DMS 273 (cell line): Measurements from ENCODE around the gene SNAI1.
A peak's percentile ranks its signal among the peaks of the same experiment; 100 is the strongest.
"Not testable (repeated sequence)": the region's sequence is repeated elsewhere in the genome, so short reads cannot be mapped to it uniquely, and the experiment has no call there.

ENCODE experiments used
- DNase-seq: peaks from one replicate; lab custom pipeline; 2025; ENCODE audit not compliant: unreplicated experiment; lab: John Stamatoyannopoulos, UW

Gene SNAI1

DNA sequence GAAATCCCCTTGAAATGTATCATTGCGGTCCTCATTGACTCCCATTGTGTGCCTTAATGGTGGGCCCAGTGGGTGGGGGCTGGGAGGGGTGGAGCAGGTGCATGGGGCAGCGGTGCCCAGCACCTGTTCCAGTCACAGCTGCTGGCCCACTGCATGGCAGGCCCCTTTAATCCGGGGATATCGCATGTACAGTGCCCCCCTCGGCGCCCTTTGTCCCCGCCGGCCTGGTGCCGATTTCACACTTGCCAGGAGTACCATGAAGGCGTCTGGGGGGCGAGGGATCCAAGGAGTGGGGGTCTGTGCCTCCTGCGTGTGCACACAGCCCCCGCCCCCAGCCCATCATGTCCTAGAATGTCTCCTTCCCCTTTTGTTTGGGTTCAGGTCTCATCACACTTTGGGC lies 2.8 kb downstream of the SNAI1 start:
- DNase-seq, result no peak

DNA sequence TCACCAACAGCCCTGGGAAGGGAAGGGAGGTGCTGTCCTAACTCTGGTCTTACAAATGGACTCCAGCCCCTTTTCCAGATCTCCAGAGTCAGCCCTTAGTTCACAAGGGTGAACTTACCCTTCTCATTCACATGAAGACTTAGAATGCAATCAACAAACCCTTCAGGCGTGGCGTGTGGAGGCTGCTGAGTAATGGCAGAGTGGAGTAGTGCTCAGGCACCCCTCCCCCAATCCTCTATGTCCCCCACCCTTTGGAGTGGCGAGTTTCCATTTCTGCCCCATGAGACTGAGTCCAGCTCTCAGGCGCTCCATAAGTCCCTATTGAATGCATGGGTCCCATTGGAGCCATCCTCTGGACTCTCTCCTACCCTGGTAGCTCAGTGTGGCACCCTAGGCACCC lies 3.3 kb downstream of the SNAI1 start:
- DNase-seq, result no peak

DNA sequence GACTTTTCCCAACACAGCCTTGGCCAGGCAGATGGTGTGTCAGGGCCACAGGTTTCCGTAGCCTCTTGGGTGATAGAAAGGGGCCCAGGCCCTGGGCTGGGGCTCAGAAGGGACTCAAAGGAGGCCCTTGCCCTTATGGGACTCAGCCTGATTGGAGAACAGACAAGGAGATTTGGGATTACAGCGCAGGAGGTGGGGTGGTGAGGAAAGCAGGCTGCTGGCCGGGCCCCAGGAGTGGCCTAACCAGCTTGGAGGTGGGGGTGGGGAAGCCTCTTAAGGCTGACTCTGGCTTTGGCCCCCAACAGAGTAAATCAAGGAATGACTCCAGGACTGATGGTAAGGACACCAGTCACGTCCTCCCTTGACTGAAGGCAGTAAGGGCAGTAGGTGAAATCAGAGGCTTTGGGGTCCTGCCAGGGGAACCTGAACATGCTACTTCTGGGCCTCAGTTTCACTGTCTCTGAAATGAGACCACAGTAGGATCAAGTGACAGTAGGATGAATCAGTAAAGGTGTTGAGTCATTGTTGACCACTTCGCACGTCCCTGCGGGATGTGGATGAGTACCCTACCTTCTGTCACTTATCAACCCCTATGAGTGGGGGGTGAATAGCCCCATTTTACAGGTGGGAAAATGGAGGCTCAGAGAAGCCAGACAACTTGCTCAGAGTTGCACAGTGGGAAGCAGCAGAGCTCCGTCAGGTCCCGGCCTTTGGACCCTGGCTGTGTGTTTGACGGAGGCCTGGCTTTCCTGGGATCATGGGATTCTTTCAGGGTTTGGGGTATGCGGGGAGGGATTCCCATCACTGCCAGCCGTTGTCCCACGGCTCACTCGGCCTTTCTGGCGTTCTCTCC lies 4.5 kb downstream of the SNAI1 start:
- DNase-seq, result peak; percentile 29

DNA sequence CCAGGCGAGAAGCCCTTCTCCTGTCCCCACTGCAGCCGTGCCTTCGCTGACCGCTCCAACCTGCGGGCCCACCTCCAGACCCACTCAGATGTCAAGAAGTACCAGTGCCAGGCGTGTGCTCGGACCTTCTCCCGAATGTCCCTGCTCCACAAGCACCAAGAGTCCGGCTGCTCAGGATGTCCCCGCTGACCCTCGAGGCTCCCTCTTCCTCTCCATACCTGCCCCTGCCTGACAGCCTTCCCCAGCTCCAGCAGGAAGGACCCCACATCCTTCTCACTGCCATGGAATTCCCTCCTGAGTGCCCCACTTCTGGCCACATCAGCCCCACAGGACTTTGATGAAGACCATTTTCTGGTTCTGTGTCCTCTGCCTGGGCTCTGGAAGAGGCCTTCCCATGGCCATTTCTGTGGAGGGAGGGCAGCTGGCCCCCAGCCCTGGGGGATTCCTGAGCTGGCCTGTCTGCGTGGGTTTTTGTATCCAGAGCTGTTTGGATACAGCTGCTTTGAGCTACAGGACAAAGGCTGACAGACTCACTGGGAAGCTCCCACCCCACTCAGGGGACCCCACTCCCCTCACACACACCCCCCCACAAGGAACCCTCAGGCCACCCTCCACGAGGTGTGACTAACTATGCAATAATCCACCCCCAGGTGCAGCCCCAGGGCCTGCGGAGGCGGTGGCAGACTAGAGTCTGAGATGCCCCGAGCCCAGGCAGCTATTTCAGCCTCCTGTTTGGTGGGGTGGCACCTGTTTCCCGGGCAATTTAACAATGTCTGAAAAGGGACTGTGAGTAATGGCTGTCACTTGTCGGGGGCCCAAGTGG lies 5.3 kb downstream of the SNAI1 start:
- no peak for DNase-seq

DNA sequence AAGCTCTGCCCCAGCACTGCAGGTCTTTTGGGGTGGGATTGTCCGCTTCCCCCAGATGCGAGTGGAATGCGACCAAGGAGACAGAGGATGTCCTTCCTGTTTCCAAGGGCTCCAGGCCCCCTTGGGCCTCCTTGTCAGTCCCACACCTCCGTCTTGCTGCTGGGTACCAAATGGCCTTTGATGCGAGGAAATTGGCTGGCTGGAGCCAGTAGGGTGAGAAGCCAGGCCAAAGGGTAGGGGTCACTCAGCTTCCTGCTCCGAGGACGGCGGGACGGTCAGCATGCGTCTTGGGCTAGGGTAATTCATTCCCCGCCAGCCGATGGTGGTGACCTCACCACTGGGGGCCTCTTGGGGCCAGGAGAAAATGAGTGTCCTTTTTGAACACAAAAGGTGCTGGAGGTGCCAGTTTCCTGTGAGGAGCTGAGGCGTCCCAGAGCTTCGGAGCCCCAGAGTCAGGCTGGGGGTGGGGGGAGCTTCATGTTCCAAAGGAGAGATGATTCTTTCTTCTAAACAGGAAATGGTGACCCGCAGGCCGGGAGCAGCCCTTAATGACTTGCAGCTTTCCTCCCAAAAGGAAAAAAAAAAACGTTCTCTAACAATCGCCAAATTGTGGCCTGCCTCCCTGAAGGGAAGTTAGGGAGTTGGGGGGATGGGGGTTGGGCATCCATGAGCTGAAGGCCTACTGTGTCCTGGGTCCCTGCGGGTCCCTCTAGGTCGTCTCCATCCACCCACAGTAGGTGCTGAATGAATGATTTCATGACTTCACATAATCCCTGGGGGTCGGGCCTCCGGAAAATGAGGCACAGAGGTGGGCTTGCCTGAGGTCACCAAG lies 6.7 kb downstream of the SNAI1 start:
- DNase-seq, result no peak

DNA sequence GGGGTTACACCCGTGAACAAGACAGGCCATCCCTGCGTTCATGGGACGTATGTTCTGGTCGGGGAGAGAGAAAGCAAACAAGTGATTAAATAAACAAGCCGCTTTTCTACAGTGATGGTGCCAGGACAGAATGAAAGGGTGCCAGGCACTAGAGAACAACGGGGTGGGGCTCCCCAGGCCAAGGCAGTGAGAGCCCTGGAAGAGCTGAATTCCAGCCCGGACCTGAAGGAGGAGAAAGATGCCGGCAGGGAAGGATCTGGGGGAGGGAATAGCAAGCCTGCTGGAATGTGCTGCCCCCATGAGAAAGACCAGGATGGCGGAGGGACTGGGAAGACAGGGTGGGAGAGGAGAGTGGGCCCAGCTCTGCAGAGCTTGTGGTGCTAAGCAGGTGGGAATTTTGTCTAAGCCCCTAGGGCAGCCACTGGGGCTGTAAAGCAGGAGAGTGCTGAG lies 7.5 kb downstream of the SNAI1 start:
- DNase-seq, result no peak

DNA sequence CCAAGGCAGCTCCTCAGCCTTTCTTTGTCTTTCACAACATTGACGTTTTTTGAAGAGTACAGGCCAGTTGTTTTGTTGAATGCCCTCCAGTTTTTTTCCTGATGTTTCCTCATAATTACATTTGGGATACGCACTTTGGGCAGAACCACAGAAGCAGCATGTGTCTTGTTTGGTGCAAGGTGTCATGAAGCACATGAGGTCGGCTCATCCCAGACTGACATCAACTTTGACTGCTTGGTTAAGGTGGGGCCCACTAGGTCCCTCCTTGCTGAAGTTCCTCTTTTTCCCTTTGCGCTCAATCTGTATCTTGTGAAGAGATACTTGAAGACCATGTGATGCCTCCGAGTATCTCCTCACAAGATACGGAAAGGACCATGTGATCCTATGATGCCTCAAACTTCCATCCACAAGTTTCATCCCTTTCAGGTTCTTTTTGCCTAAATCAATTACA lies 10.5 kb downstream of the SNAI1 start:
- DNase-seq, result no peak

DNA sequence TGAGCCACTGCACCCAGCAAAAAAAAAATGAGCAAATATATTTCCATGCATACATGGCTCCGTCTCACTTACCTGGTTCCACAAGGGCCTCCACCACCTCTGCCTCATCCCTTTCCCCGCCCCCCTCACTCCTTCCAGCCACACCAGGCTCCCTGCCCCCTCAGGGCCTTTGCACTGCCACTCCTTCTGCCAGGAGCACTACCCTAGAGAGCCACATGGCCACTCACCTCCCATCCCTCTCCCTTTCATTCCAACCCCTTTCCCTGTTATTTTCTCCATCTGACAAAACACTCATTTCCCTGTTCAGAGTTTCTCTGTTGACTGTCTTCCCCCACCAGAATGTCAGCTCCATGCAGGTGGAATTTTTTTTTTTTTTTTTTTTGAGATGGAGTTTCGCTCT lies 12.8 kb downstream of the SNAI1 start:
- no peak for DNase-seq

DNA sequence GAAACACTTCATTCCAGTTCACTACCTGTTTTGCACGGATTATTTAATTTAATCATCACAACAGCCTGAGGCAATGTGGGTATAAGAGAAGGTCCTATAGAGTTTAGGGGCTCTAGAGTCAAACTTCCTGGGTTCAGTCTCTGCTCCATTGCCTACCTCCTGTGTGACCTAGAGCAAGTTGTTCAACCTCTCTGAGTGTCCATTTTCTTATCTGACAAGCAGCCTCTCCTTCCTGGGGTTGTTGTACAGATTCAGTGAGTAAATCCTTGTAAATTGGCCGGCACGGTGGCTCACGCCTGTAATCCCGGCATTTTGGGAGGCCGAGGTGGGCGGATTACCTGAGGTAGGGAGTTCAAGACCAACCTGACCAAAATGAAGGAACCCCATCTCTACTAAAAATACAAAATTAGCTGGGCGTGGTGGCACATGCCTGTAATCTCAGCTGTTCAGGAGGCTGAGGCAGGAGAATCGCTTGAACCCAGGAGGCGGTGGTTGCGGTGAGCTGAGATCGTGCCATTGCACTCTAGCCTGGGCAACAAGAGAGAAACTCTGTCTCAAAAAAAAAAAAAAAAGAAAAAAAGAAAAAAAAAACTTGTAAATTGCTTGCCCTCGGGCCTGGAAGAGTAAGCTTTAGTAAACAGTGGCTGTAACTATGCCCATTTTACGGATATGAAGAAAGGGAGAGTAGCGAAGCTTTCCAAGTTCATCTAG lies 15.9 kb downstream of the SNAI1 start:
- DNase-seq, result not testable (repeated sequence)

DNA sequence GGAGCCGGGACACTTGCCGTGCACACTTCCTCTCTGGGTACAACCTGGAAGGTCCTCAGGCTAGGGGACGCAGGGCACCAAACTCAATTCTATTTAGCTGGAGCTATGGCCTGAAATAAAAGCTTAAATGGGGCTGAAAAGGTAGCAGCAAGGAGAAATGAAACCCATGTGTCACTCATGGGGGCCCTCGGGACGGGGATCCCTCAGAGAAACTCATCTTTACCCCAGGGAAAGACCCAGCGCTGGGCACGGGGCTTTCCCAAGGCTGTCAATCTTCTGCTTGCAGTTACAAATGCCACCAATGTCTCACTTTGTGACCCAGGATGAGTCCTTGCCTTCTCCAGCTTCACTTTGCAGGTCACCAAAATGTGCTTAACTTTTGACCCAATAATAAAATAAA lies 16.5 kb downstream of the SNAI1 start:
- DNase-seq, result no peak

DNA sequence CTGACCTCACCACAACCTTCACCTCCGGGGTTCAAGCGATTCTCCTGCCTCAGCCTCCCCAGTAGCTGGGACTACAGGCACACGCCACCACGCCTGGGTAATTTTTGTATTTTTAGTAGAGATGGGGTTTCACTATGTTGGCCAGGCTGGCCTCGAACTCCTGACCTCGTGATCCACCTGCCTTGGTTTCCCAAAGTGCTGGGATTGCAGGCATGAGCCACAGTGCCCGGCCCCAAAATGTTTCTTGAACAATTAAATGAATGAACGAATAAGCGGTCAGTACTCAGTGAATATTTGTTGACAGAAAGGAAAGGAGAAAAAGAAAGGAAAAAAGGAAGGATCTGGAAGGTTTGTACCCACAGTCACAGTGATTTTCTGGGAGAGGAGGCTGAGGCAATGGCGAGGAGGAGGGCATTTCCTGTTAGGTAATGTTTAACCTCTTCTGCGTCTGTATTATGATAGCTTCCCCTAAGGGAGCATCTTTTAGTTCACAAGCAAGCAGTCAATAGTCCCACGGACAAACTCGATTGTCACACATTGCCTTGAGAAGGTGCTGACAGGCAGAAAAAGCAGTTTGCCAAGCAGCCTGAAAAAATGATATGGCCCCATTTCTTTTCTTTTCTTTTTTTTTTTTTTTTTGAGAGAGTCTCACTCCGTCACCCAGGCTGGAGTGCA lies 17.9 kb downstream of the SNAI1 start:
- not testable (repeated sequence) for DNase-seq

DNA sequence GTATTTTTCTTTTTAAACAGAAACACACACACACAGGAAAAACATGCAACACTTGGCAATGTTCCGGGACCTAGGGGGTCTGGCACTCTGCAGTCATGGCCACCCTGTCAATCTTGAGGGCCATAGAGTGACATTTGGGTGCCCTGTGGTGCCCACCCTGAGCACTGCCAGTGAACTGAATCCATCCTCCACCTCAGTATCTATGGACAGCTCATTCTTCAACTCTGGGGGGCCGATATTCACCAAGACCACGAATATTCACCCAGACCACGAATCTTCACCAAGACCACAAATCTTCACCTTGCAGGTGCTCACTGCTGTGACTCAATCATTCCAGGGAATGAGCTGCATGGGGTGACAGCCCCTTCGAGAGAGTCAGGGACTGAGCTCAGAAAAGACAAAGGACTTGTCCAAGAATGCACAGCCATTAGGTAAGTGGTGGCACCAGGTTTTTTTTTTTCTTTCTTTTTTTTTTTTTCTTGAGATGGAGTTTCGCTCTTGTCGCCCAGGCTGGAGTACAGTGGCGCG lies 19.1 kb downstream of the SNAI1 start:
- no peak for DNase-seq

DNA sequence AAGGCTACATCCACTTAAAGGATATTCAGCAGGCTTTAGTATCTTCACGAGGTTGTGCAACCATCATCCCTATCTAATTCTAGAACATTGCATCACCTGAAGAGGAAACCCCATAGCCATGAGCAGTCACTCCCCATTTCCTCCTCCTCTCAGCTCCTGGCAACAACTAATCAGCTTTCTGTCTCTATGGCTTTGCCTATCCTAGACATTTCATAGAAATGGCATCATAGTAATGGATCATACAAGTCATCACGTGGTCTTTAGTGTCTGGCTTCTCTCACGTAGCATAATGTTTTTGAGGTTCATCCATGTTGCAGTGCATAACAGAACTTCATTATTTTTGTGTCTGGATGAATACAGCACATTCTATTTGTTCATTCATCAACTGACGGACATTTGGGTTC lies 20.5 kb downstream of the SNAI1 start:
- DNase-seq, result no peak

DNA sequence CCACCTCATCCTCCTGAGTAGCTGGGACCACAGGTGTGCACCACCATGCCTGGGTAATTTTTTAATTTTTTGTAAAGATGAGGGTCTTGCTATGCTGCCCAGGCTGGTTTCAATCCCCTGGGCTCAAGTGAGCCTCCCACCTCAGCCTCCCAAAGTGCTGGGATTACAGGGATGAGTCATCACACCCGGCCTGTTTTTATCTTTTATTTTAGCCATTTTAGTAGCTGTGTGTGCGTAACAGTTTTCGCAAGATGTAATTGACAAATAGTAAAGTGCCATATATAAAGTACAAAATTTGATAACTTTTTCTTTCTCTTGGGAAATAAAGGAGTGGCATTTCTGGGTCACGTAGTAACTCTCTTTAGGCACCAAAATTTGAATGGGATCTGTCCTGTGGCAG lies 21.4 kb downstream of the SNAI1 start:
- DNase-seq, result no peak

DNA sequence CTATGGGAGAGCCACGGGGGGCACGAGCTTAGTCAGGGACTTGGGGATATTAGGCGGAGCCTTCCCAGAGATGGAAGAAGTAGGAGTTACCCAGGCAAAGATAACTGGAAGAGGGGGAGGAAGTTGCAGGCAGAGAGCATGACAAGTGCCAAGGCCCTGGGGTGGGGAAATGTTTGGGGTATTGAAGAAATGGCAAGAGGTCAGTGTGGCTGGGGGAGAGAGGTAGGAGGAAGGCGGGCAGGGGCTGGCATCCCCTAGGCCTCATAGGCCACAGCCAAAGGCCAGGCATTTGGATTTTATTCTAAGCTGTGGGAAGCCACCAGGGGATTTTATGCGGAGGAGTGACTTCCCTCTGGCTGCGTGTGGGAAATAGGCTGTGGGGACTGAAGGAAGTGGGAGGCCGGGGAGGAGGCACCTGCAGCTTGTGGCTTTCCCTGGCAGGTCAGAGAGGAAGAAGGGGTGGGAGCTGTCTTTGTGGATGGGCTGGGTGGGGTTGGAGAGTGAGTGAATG lies 22.7 kb downstream of the SNAI1 start:
- no peak for DNase-seq

DNA sequence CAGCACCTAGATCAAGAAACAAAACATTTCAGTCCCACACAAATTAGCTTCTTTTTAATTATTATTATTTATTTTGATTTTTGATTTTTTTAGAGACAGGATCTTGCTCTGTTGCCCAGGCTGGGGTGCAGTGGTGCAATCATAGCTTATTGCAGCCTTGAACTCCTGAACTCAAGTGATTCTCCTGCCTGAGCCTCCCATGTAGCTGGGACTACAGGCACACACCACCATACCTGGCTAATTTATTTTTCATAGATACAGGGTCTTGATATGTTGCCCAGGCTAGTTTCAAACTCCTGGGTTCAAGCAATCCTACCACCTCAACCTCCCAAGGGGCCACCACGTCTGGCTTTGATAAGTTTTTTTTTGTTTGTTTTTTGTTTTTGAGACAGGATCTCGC lies 24.6 kb downstream of the SNAI1 start:
- DNase-seq, result no peak

DNA sequence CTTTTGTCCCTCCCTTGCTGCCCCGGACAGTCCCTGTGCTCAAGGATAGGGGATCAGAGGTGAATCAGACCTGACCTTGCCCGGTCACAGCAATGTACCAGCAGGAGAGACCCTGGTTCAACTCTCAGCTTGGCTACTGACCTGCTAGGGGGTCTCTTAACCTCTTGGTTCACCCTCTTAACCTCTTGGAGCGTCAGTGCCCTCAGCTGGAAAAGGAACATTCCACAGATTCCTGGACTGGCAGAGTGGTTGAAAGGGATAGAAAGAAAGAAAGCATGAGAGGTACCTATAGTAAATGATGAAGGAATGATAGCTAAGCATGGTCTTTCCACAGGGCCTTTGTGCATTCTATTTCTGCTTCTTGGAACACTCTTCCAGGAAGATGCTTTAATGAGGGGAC lies 25.2 kb downstream of the SNAI1 start:
- DNase-seq, result no peak

DNA sequence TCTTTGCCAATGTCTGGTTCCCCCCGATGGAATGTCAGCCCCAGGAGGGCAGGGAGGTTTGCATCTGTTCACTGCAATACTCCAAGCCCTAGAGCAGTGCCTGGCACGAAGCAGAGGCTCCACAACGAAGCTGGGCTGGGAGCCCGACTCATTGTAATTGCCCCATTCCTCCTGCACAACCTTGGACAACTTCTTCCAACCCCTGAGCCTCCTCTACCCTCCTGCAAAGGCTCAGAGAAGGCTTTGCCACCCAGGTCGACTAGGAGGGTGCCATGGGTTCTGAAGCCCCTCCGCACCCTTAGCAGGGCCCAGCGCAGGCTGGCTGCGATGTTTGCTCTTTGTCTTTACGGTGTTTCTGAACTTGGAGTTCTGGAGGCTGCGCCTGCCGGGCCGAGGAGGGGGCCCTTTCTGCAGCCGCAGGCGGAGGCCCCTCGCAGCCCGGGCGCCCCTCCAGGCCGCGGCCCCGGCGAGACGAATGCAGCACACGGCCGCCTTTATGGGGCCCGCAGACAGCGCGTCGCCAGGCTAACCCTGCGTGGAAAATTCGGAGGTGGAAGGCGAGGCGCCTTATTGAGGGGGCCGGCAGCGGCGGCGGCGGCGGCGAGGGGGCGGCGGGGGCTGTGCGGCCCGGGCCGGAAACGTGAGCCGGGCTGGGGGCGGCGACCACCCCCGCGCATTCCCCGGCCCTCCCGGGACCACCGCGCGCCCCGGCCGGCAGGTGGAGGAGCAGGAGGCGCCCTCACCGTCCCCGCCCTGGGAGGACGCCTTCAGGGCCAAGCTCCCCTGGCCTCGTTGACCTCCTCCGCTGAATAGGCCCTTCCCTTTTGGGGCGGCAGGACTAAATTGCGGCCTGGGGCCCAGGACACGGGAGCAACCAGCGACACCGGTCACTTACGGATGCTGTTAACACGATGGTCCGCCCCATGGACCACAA lies 27.0 kb downstream of the SNAI1 start:
- peak; percentile 62 for DNase-seq
